Mesendoderm (in vitro differentiated cells): Measurements from ENCODE around the gene TTC32.
A peak's percentile ranks its signal among the peaks of the same experiment; 100 is the strongest.

Source experiments
- DNase-seq: peaks from one replicate; pipeline ENCODE4 v3.0.0; 2013
- H2AK5ac ChIP-seq: 2 replicates; pipeline ENCODE4 v1.6.1; 2013; ENCODE audit warnings: low read length, inconsistent platforms
- H2BK120ac ChIP-seq: 2 replicates; pipeline ENCODE4 v1.6.1; 2013; ENCODE audit warnings: low read depth, mild to moderate bottlenecking, low read length, moderate library complexity, mixed read lengths
- H2BK15ac ChIP-seq: replicated peaks from 2 replicates; pipeline ENCODE4 v1.6.1; 2013; ENCODE audit warnings: low read depth, mild to moderate bottlenecking, moderate library complexity
- H2BK5ac ChIP-seq: 2 replicates; pipeline ENCODE4 v1.6.1; 2013; ENCODE audit warnings: low read length, inconsistent platforms
- H3K18ac ChIP-seq: 2 replicates; pipeline ENCODE4 v1.6.1; 2013; ENCODE audit warnings: mild to moderate bottlenecking, low read length, mixed read lengths
- H3K23ac ChIP-seq: one replicate; pipeline ENCODE4 v1.6.1; 2013; ENCODE audit warnings: low read length
- H3K27ac ChIP-seq: 2 replicates; pipeline ENCODE4 v1.5.1; 2013; ENCODE audit warnings: low read depth, mild to moderate bottlenecking, inconsistent platforms, low read length, moderate library complexity
- H3K27me3 ChIP-seq: 2 replicates; pipeline ENCODE4 v1.6.1; 2013; ENCODE audit warnings: low read length, control low read depth, mild to moderate bottlenecking, inconsistent platforms; ENCODE audit not compliant: insufficient read depth, poor library complexity
- H3K36me3 ChIP-seq: 2 replicates; pipeline ENCODE4 v1.6.1; 2013; ENCODE audit warnings: low read length, inconsistent platforms; ENCODE audit not compliant: control insufficient read depth, insufficient read depth
- H3K4ac ChIP-seq: one replicate; pipeline ENCODE4 v1.6.1; 2013; ENCODE audit warnings: low read depth, mild to moderate bottlenecking, low read length, moderate library complexity
- H3K4me1 ChIP-seq: 2 replicates; pipeline ENCODE4 v1.6.1; 2013; ENCODE audit warnings: low read depth, low read length, inconsistent platforms; ENCODE audit not compliant: control insufficient read depth
- H3K4me2 ChIP-seq: 2 replicates; pipeline ENCODE4 v1.6.1; 2013; ENCODE audit warnings: low read length
- H3K4me3 ChIP-seq: 2 replicates; pipeline ENCODE4 v1.5.1; 2013; ENCODE audit warnings: mild to moderate bottlenecking, low read length
- H3K56ac ChIP-seq: one replicate; pipeline ENCODE4 v1.6.1; 2013; ENCODE audit warnings: low read length
- H3K79me1 ChIP-seq: 2 replicates; pipeline ENCODE4 v1.6.1; 2013; ENCODE audit warnings: low read length, inconsistent platforms
- H3K79me2 ChIP-seq: 2 replicates; pipeline ENCODE4 v1.6.1; 2013; ENCODE audit warnings: mild to moderate bottlenecking, low read length; ENCODE audit not compliant: control insufficient read depth, insufficient read depth
- H3K9ac ChIP-seq: 2 replicates; pipeline ENCODE4 v1.6.1; 2013; ENCODE audit warnings: low read length, inconsistent platforms
- H4K5ac ChIP-seq: one replicate; pipeline ENCODE4 v1.6.1; 2013; ENCODE audit warnings: low read length
- H4K8ac ChIP-seq: one replicate; pipeline ENCODE4 v1.6.1; 2013; ENCODE audit warnings: low read depth, mild to moderate bottlenecking, control low read depth, low read length, moderate library complexity
- WGBS: extraction: QIAGEN DNeasy Blood & Tissue Kit; methylation state at CpG from one replicate; pipeline ENCODE4 v1.1.7; 2013; ENCODE audit warnings: low lambda C conversion rate, missing lambda C conversion rate; ENCODE audit not compliant: insufficient coverage; ENCODE audit errors: extremely low coverage; 5-methylcytosine and 5-hydroxymethylcytosine counted together

The TTC32 gene

GRCh38 chr2:19878268-19879046 lies 23.3 kb downstream of the TTC32 start:
- no peak overlapping the region for H3K4me3 ChIP-seq
- no peak overlapping the region for H2AK5ac ChIP-seq
- no peaks in the 10 kb centered on the region for H3K79me1 ChIP-seq
- no peaks in the 10 kb centered on the region for H3K27me3 ChIP-seq
- no peaks in the 10 kb centered on the region for H3K4me1 ChIP-seq
- H3K27ac ChIP-seq = no peak overlapping the region
- no peak for DNase-seq
- no peaks in the 10 kb centered on the region for H3K79me2 ChIP-seq
- H2BK15ac ChIP-seq = no peak overlapping the region
- no peak overlapping the region for H2BK5ac ChIP-seq
- H3K18ac ChIP-seq = no peak overlapping the region
- no peak overlapping the region for H3K23ac ChIP-seq
- no peak overlapping the region for H4K8ac ChIP-seq
- no peak overlapping the region for H3K4ac ChIP-seq
- no peaks in the 10 kb centered on the region for H3K36me3 ChIP-seq
- no peak overlapping the region for H3K9ac ChIP-seq
- no peak overlapping the region for H4K5ac ChIP-seq
- H3K4me2 ChIP-seq = no peak overlapping the region
- no CpG with 5 or more reads among the region's 12 CpGs for WGBS
- H2BK120ac ChIP-seq = no peak overlapping the region
- no peak overlapping the region for H3K56ac ChIP-seq

- no CpG with 5 or more reads among the region's 4 CpGs for WGBS
- H3K4me1 ChIP-seq = no peaks in the 10 kb centered on the region
- peak; percentile 17 for DNase-seq
Measured at GRCh38 chr2:19876751-19877150, 25.0 kb downstream of the TTC32 start.

GRCh38 chr2:19875280-19875679 lies 26.5 kb downstream of the TTC32 start:
- no peak overlapping the region for H2BK120ac ChIP-seq
- H3K18ac ChIP-seq = no peak overlapping the region
- H2AK5ac ChIP-seq = no peak overlapping the region
- WGBS = no CpG with 5 or more reads among the region's 1 CpG
- H3K4ac ChIP-seq = no peak overlapping the region
- no peaks in the 10 kb centered on the region for H3K36me3 ChIP-seq
- H4K8ac ChIP-seq = no peak overlapping the region
- no peak overlapping the region for H2BK15ac ChIP-seq
- no peak overlapping the region for H2BK5ac ChIP-seq
- no peak overlapping the region for H3K56ac ChIP-seq
- no peak overlapping the region for H4K5ac ChIP-seq
- H3K9ac ChIP-seq = no peak overlapping the region
- no peaks in the 10 kb centered on the region for H3K27me3 ChIP-seq
- no peaks in the 10 kb centered on the region for H3K4me1 ChIP-seq
- no peaks in the 10 kb centered on the region for H3K79me1 ChIP-seq
- H3K4me2 ChIP-seq = no peak overlapping the region
- no peak overlapping the region for H3K27ac ChIP-seq
- no peak overlapping the region for H3K4me3 ChIP-seq
- H3K79me2 ChIP-seq = no peaks in the 10 kb centered on the region
- H3K23ac ChIP-seq = no peak overlapping the region
- DNase-seq = no peak

More at GRCh38 chr2:19876751-19877150, 25.0 kb downstream of the TTC32 start:
- Histone ChIP-seq H2AK5ac (no peak overlapping the region), H3K4ac (no peak overlapping the region), H3K9ac (no peak overlapping the region), H2BK120ac (no peak overlapping the region), H3K27ac (no peak overlapping the region), H3K36me3 (no peaks in the 10 kb centered on the region), H3K4me3 (no peak overlapping the region), H2BK15ac (no peak overlapping the region), H3K27me3 (no peaks in the 10 kb centered on the region), H4K8ac (no peak overlapping the region), H3K4me2 (no peak overlapping the region), H3K79me1 (no peaks in the 10 kb centered on the region), H3K79me2 (no peaks in the 10 kb centered on the region), H3K56ac (no peak overlapping the region), H2BK5ac (no peak overlapping the region), H4K5ac (no peak overlapping the region), H3K23ac (no peak overlapping the region), H3K18ac (no peak overlapping the region)

- no peak overlapping the region for H2BK15ac ChIP-seq
- H3K36me3 ChIP-seq = no peaks in the 10 kb centered on the region
- no CpG with 5 or more reads among the region's 3 CpGs for WGBS
- H3K27ac ChIP-seq = no peak overlapping the region
- H3K79me2 ChIP-seq = no peaks in the 10 kb centered on the region
- H4K5ac ChIP-seq = no peak overlapping the region
- no peak overlapping the region for H2AK5ac ChIP-seq
- no peak overlapping the region for H3K9ac ChIP-seq
- no peak overlapping the region for H3K23ac ChIP-seq
- no peak overlapping the region for H3K4ac ChIP-seq
- no peaks in the 10 kb centered on the region for H3K27me3 ChIP-seq
- no peak for DNase-seq
- no peak overlapping the region for H3K56ac ChIP-seq
- H3K4me3 ChIP-seq = no peak overlapping the region
- no peaks in the 10 kb centered on the region for H3K79me1 ChIP-seq
- H3K4me2 ChIP-seq = no peak overlapping the region
- H4K8ac ChIP-seq = no peak overlapping the region
- no peak overlapping the region for H3K18ac ChIP-seq
- H3K4me1 ChIP-seq = no peaks in the 10 kb centered on the region
- H2BK120ac ChIP-seq = no peak overlapping the region
- no peak overlapping the region for H2BK5ac ChIP-seq
Measured at GRCh38 chr2:19874726-19875125, 27.1 kb downstream of the TTC32 start.

- DNase-seq = no peak
- Histone ChIP-seq H3K36me3 (no peaks in the 10 kb centered on the region), H3K56ac (no peak overlapping the region), H4K5ac (no peak overlapping the region), H2BK5ac (no peak overlapping the region), H3K4me2 (no peak overlapping the region), H3K79me1 (no peaks in the 10 kb centered on the region), H2AK5ac (no peak overlapping the region), H2BK15ac (no peak overlapping the region), H3K27me3 (no peaks in the 10 kb centered on the region), H3K4me3 (no peak overlapping the region), H3K4me1 (no peaks in the 10 kb centered on the region), H4K8ac (no peak overlapping the region), H2BK120ac (no peak overlapping the region), H3K4ac (no peak overlapping the region), H3K9ac (no peak overlapping the region), H3K18ac (no peak overlapping the region), H3K23ac (no peak overlapping the region), H3K27ac (no peak overlapping the region), H3K79me2 (no peaks in the 10 kb centered on the region)
- WGBS = no CpG with 5 or more reads among the region's 5 CpGs
Measured at GRCh38 chr2:19873014-19873413, 28.8 kb downstream of the TTC32 start.

GRCh38 chr2:19872302-19872701 lies 29.5 kb downstream of the TTC32 start:
- no peak for DNase-seq

More at GRCh38 chr2:19872302-19872701, 29.5 kb downstream of the TTC32 start:
- H3K23ac ChIP-seq = no peak overlapping the region
- no peak overlapping the region for H3K4ac ChIP-seq
- no peak overlapping the region for H2BK120ac ChIP-seq
- H3K9ac ChIP-seq = no peak overlapping the region
- H2BK15ac ChIP-seq = no peak overlapping the region
- no peak overlapping the region for H4K8ac ChIP-seq
- H4K5ac ChIP-seq = no peak overlapping the region
- H3K18ac ChIP-seq = no peak overlapping the region
- no peaks in the 10 kb centered on the region for H3K27me3 ChIP-seq
- H3K4me2 ChIP-seq = no peak overlapping the region
- H3K4me3 ChIP-seq = no peak overlapping the region
- no peak overlapping the region for H2BK5ac ChIP-seq
- no peaks in the 10 kb centered on the region for H3K4me1 ChIP-seq
- WGBS = no CpG with 5 or more reads among the region's 3 CpGs
- H3K56ac ChIP-seq = no peak overlapping the region
- no peaks in the 10 kb centered on the region for H3K36me3 ChIP-seq
- no peak overlapping the region for H3K27ac ChIP-seq
- no peaks in the 10 kb centered on the region for H3K79me2 ChIP-seq
- no peaks in the 10 kb centered on the region for H3K79me1 ChIP-seq
- H2AK5ac ChIP-seq = no peak overlapping the region
